ENCODE measurements around the gene IMPDH2.

IMPDH2 gene

DNA sequence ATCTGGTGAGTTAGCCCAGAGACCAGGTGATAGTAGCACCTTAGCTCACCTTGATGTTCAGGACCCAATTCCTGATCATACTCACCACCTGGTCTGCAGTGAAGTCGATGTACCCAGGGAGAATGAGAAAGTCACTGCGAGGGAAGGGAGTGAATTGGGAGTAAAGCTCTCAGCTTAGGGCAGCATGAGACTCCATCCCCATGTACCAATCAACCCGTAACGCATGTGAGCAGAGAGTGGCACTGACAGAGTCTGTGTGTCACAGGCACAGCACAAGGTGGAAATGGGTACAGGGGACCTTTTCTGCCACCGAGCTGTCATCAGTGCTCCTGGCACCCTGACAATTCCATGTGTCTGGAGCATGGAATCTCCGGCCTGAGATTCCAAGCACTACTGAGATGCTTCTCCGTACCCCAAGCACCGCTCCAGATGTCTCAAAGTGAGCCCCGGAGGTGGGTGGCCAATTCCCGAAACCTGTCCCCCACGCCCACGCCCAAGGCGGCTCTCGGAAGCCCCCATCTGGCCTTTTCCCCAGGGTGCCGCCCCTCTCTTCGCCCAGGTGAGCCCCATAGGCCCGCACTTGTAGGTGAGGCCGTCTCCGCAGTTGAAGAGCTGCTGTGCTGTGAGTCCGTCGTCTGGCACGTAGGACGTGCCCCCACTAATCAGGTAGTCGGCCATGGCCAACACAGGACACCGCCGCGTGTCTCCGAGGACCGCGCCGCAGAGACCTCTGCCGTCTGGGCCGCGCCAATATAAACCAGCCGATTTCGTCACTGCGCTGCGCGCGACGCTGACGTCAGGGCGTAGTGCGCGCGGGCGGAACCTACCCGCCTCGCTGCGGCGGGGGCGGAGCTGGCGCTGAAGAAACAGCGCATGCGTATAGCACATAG, at the start of gene IMPDH2:
Gene IMPDH2 (minus strand): TSS at position 726 of the 890 bp plus-strand sequence. CDS start 48 bp downstream, at position 678.
- DNase-seq: peak; percentile 54

DNA sequence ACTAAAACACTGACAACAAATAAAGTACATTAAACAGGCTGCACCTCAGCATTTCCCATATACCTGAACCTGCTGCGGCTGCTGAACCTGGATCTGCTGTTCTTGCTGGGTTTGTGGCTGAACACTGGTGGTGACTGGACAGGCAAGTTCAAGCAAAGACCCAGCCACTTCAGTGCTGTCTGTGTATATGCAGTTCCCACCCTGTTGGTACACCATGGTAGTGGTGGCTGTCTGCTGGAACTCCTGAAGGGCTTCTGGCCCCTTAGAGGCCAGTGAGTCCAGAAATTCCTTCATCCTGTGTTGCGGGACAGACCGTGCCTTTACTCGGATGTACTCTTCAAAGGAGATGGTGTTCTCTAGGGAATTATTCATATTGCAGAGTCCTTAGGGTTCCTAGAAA, 47.4 kb upstream of the IMPDH2 start:
- no peak for DNase-seq

DNA sequence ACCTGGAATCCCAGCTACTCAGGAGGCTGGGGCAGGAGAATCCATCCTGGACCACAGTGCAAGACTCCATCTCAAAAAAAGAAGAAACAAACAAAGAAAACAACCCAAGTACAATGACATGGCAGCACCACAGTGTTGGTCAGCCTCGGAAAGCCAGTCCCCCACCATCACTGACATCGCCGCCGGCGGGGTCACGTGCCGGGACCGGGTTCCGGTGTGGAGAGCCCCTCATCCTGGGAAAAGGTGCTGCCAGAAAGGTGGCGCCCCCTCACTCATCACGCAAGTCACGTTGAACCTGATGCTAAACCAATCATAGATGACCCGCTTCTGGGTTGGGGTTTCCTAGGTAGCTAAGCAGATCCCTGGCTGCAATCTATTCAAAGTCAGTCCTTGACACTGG, 46.9 kb upstream of the IMPDH2 start:
- no peak for DNase-seq

DNA sequence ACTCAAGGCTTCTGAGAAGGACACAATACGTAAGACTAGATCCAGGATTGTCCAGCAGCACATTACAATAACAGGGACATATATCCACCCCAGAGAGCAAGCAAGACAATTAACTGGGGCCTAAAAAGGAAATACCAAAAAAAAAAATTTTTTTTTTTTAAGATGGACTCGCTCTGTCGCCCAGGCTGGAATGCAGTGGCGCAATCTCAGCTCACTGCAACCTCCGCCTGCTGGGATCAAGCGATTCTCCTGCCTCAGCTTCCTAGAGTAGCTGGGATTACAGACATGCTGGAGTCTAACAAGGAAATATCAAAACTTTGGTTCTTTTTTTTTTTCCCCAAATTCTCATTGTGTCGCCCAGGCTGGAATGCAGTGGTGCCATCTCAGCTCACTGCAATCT, 28.8 kb upstream of the IMPDH2 start:
- DNase-seq: no peak

DNA sequence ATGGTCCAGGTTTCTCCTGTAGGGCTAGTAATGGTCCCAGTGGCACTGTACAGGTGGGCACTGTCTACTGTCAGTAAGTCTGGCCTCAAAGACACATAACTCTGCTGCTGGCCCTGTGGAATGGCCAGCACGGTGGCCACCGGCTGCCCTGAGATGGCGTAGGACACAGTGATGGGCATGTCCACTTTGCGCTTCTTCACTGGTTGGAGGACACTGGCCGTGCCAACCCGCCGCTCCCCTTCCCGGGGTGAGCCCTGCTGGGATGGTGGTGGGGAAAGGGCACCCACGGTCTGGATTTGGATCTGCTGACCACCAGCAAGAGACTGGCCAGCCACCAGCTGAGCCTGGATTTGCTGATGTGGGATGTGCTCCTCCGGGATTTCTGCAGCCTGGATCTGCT, 28.1 kb upstream of the IMPDH2 start:
- no peak for DNase-seq

DNA sequence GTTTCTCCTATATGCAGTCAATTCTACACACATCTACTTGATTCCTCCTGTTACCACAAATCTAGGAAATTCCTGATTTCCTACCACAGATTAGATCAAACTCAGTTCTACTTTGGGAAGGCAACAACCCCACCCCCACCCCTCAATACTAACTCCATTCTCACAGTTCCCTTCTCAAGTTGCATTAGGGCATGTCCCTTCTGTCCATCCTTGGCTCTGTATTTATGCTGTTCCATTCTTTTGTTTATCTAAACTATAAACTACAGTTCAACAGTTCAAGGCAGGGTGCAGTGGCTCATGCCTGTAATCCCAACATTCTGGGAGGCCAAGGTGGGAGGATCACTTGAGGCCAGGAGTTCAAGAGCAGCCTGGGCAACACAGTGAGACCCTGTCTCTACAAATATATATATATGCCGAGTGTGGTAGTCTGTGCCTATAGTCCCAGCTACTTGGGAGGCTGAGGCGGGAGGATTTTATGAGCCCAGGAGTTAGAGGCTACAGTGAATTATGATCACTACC, 25.2 kb upstream of the IMPDH2 start:
- DNase-seq: no peak

DNA sequence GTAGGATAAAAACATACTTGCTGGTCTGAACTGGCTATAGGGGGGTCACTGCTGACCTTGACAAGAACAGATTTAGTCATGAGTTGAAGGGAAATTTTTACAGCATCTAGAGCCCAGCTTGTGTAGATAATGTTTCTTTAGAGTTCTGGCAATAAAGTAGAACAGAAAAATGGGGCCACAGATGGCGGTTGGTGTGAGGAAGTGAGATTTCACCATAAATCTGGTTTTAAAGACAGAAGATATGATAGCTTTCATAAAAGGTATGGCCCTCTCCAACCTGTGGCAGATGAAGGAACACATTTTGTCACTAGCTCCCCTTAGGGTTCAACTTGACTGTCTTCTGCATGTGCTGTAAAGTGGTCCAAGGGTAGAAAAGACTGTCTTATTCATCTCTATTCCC, 24.3 kb upstream of the IMPDH2 start:
- DNase-seq: no peak

DNA sequence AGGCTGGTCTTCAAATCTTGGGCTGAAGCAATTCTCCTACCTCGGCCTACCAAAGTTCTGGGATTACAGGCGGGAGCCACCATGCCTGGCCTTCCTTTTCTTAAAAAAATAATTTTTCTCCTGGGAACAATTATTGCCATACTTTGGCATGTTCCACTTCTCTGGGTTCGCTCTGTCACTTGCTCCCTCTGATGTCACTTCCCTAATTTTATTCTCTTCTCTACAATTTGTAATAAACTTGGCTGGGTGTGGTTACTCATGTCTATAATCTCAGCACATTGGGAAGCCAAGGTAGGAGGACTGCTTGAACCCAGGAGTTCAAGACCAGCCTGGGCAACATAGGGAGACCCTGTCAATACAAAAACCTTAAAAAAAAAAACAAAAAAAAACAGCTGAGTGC, 6.1 kb upstream of the IMPDH2 start:
- no peak for DNase-seq

DNA sequence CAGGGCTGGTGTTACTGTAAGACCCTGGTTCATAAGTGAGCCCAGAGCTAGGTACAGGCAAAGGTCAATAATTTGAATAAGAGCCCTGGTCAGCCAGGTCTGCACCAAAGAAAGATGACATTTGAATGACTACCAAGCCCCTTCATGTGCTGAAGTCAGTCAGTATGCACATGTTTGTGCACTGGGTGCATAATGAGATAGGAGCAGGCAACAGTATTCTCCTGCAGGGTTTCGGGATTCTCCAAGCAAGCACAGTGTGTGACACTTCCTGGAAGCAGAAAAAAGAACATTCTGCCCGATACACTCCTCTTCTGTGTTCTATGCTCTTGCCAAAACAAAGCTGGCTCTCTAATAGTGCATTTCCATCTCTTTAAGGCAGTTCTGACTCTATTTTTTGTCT, 5.5 kb upstream of the IMPDH2 start:
- DNase-seq: no peak

DNA sequence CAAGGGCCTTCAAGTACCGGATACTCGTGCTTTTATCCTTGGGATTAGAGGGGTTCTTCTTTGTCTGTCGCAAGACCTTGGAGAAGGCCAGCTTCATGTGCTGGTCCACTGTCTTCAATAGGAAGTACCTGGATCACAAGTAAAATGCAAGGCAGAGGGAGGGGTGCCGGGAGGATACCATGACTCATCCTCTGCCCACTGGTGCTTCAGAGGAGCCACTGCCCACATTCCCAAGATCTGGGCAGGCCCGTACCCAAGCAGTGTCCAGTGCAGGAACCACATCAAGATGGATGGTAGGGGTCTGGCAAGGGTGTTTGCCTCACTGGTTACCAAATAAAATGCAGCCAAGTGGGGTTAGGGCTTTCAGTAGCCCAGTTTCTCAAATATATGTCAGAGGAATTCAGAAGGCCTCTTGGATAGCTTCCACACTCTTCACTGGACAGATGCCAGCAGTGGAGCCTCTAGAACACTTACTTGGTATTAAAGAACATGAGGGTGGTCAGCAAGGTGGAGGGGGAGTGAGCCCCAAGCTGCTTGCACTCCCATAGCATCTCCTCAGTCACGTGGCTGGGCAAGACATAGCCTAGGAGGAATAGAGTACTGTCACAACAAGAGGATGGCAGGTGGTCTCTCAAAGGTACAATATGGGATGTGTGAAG, 3.6 kb upstream of the IMPDH2 start:
- DNase-seq: no peak

DNA sequence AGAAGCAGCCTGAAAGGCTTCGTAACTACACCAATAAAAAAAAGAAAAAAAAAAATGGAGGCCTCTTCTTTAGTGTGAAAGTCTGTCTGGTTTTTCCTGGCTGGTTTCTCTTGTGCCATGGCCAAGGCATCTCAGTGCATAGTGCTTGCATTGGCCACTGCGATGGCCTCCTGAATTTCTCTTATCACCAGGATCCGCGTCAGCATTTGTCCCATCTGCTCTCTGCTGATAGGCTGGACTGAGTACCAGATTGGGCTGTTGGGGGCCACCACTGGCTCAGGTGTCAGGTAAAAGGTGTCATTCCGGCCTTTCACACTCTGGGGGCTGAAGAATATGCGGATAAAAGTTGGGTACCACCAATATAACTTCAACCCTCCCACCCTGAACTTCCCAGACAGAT, 1.1 kb upstream of the IMPDH2 start:
- no peak for DNase-seq

DNA sequence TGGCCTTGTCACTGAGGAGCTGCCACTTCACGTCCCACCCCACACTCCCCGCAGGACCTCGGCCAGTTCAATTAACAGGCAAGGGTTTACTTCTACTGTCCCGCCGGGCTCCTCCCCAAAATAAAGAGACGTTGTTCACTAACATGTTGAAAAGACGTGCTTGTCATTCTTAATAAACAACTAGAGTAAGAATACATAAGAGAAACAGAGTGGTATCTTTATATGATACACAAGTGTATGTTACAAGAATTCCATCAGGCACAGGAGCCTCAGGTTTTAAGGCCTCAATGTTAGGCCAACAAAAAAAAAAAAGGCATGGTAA, 326 bp upstream of the IMPDH2 start:
- no peak for DNase-seq

DNA sequence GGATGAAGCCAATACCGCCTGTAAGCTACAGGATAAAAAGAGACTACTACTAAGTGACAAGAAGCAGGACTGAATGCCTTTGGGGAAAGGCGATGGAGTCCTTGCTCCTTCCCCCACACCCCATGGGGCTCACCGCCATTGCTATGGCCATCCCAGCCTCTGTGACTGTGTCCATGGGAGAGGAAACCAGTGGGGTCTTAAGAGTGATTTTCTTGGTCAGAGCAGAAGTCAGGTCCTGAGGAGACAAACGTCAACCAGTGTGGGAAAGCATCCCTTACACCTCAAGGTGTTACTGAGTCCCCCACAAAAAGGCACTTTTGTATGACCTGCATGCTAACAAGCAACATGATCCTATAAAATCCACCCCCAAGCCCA, 913 bp downstream of the IMPDH2 start:
- DNase-seq: no peak

DNA sequence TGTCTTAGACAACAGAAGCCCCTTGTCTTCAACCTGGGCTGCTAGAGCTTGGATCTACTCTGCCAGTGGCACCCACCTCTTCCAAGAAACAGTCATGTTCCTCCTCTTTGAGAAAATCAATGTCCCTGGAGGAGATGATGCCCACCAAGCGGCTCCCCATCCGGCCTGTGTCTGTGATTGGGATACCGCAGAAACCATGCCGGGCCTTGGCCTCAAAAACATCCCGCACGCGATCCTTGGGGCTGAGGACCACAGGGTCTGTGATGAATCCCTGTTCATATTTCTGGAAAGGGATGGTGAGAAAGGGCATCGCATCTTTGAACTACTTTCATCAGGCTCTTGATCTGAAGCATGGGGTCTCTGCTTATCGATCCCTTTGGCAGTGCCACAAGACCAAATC, 1.6 kb downstream of the IMPDH2 start:
- no peak for DNase-seq

DNA sequence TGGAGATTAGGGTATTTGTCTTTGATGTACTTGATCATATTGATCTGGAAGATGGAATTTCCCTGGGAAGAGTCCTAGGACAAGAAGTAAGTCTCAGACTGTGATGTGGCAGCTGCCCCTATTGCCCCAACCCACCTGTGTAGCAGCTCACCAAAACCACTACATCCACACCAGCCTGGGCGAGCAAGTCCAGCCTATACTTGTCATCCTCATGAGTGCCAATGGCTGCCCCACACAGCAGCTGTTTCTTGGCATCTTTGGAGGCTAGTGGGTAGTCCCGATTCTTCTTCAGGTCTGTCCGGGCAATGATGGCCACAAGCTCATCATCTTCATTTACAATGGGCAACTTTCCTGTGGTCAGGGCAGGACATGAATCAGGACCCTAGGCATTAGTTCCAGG, 2.7 kb downstream of the IMPDH2 start:
- DNase-seq: no peak

DNA sequence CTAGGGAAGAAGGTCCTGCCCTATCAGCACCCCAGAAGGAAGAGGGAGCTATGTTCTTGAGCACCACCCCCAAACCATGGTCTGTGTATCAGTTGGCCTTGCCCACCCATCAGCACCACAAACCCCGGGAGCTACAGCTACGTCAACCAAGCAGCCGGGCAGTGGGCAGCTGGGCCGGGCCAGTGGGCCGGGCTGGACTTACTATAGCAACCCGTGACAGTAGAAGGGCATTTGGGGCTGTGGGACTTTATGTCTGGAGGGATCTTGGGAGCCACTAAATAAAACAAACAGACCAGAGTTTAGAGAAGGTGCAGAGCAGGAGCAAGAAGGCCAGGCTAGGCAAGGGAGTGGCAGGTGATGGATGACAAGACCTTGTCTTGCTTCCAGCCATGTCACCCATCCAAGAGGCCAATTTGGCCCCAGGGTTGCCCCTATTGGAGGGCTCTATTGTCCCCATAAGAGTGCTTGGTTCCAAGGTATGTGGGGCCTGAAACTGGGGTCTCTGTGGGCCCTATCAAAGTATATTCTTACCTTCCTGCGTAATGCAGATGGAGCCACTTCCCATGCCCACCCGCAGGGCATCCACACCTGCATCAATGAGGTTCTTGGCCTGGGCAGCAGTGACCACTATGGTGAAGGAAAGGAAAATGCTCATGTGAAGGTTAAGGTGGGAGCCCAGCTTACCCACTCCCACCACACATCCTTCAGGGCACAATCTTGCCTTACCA, 3.2 kb downstream of the IMPDH2 start:
- no peak for DNase-seq

DNA sequence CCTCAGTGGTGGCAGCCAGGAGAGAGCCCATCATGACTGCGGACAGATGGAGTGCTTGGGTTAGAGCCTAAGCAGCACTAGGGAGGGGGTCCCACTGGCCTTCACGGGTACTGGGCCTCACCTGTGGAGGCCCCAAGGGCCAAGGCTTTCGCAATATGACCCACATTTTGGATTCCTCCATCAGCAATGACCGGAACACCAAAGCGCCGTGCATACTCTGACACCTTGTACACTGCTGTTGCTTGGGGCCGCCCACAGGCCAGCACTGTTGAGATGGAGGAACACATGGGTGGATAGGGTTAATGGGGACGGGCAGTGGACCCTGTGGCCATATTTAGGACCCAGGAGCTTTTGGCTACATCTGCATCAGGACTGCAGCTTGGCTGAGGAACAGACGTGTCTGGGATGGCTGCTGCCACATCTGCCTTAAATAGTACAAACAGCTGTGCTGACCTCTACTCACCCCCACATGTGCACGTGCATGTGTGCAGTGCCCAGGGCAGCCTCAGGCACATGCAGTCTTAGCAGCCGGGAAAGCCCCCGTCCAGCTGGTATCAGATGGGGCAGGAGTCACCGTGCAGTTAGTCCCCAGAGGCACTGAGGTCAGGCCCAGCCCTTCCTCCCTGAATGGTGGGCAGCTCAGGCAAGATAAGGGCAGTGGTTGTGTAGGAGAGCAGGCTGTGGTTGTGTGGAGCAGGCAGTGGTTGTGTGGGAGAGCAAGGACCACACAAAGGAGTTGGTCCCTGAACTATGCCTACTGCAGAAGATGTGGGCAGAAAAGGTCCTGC, 4.0 kb downstream of the IMPDH2 start:
- no peak for DNase-seq

DNA sequence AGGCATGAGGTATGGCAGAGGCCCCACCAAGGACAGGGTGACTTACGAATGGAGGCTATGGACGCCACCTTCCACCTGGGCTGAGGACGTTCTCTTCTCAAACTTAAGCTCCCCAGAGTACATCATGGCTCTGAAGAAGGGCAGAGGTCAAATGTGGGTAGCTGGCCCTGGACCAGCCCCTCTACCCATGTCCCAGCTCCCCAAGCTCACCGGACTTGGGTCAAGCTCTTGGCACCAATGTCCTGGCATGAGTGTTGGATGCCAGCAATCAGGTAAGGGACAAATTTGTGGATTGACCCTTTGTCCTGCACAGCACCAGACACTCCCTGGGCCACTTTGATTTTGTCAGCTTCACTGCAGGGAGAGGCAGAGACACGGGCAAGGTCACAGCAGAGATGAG, 4.7 kb downstream of the IMPDH2 start:
- no peak for DNase-seq

DNA sequence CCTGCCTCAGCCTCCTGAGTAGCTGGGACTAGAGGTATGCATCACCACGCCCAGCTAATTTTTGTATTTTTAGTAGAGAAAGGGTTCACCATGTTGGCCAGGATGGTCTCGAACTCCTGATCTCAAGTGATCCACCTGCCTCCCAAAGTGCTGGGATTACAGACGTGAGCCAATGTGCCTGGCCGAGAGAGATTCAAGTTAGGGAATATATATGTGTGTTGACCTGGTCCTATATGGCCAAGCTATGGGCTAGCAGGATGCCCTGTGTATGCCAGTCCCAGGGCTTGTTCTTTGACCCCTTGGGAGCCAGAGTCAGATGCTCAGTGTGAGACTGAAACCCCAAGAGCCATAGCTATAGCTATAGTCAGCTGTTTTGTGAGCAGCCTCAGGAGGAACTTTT, 5.4 kb downstream of the IMPDH2 start:
- DNase-seq: no peak

DNA sequence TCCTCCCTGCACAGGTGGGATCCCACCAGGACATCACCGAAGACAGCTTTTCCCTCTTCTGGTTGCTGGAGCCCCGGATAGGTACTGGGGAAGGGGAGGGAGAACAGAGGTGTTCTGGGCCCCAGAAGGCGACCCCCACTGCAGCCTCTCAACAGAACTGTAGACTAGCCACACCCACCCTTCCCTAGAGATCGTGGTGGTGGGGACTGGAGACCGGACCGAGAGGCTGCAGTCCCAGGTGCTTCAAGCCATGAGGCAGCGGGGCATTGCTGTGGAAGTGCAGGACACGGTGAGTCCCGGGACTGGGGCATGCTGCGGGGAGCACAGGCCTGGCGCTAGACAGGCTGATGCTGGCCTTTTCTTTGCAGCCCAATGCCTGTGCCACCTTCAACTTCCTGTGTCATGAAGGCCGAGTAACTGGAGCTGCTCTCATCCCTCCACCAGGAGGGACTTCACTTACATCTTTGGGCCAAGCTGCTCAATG, 6.5 kb downstream of the IMPDH2 start:
- no peak for DNase-seq

DNA sequence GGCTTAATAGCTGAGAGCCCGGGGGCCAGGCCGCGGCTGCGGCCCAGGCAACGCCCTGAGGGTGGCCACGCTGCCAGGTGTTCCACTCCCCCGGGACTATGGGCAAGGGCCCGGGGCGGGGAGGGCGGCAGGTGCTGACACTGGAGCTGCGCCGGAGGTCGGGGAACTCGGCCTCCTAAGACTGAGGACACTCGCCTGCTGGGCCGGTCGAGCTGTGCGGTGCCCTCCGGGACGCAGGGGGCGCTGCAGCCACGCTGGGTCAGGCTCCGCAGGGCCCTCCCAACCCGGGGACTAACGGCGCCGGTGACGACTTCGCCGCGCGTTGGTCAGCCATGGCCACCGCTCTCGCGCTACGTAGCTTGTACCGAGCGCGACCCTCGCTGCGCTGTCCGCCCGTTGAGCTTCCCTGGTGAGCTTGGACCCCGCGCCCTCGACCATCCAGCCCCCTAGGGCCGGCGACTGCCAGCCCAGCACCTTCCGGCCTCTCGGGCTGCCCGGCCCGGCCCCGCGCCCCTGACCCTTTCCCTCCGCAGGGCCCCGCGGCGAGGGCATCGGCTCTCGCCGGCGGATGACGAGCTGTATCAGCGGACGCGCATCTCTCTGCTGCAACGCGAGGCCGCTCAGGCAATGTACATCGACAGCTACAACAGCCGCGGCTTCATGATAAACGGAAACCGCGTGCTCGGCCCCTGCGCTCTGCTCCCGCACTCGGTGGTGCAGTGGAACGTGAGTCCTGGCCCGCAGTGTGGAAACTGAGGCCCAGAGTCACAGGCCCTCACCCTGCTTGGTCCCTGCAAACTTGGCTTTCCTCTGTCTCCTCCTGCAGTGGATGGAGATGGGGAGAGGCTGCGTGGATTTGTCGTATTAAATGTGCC, 7.1 kb downstream of the IMPDH2 start, which contains the start of gene NDUFAF3:
Gene NDUFAF3 (plus strand): TSS at position 309 of the 875 bp plus-strand sequence. CDS start 24 bp downstream, at position 333.
- no peak for DNase-seq

Data from SIG-M5 (cell line).